NCI-H2196 treated with DMSO at 0.1 percent for 48 hours (cell line): ENCODE data around the gene TMEM109.

Experiments
- DNase-seq: peaks from one replicate; lab custom pipeline; 2025; ENCODE audit not compliant: unreplicated experiment; lab: John Stamatoyannopoulos, UW

TMEM109 gene

GRCh38 chr11:60878245-60879101 is 35.5 kb upstream of the TMEM109 start:
- DNase-seq = no peak

GRCh38 chr11:60879104-60879503 is 34.9 kb upstream of the TMEM109 start:
- DNase-seq = no peak

GRCh38 chr11:60879971-60880588 is 33.9 kb upstream of the TMEM109 start:
- DNase-seq = no peak

GRCh38 chr11:60880643-60881282 is 33.2 kb upstream of the TMEM109 start:
- DNase-seq = peak; percentile 45

- peak; percentile 74 for DNase-seq
Measured at GRCh38 chr11:60887556-60887955, 26.4 kb upstream of the TMEM109 start.

GRCh38 chr11:60889869-60890311 is 24.1 kb upstream of the TMEM109 start:
- DNase-seq = no peak

- no peak for DNase-seq
Measured at GRCh38 chr11:60890696-60891095, 23.3 kb upstream of the TMEM109 start.

- DNase-seq = no peak
Measured at GRCh38 chr11:60891103-60891741, 22.7 kb upstream of the TMEM109 start.

- no peak for DNase-seq
Measured at GRCh38 chr11:60895687-60896086, 18.3 kb upstream of the TMEM109 start.

- DNase-seq = no peak
Measured at GRCh38 chr11:60897496-60897895, 16.5 kb upstream of the TMEM109 start.

GRCh38 chr11:60899046-60899936 is 14.7 kb upstream of the TMEM109 start:
- peak; percentile 40 for DNase-seq

GRCh38 chr11:60899977-60900376 is 14.0 kb upstream of the TMEM109 start:
- DNase-seq = no peak

- DNase-seq = no peak
Measured at GRCh38 chr11:60900673-60901404, 13.1 kb upstream of the TMEM109 start.

- DNase-seq = no peak
Measured at GRCh38 chr11:60902625-60903024, 11.3 kb upstream of the TMEM109 start.

- DNase-seq = no peak
Measured at GRCh38 chr11:60905047-60905446, 8.9 kb upstream of the TMEM109 start.

- DNase-seq = no peak
Measured at GRCh38 chr11:60905551-60906113, 8.3 kb upstream of the TMEM109 start.

- peak; percentile 90 for DNase-seq
Measured at GRCh38 chr11:60906132-60906972, 7.6 kb upstream of the TMEM109 start, which contains the start of gene PRPF19. Gene PRPF19 (minus strand): TSS chr11:60906585. CDS start chr11:60906382, 203 bp downstream.

- no peak for DNase-seq
Measured at GRCh38 chr11:60908803-60909202, 5.2 kb upstream of the TMEM109 start.
